ENCODE results near the gene SMIM15. TPM values are rescaled to one million over a fixed set of nuclear protein-coding genes. Genes with fewer than 3 reads are reported as not detected.

The SMIM15 gene
- total RNA-seq, 1 experiment from 2014 or later: 83.9 TPM

- no peaks in the 10 kb centered on the region for H4K20me1 ChIP-seq (ENCODE audit: insufficient read depth)
- H2AFZ ChIP-seq (ENCODE audit: low read depth, low read length, poor library complexity, severe bottlenecking): no peak overlapping the region
- H3K36me3 ChIP-seq (ENCODE audit: control insufficient read depth in 1 of 2, insufficient read depth in 2 of 2, low read length in 2 of 2): no peaks in the 10 kb centered on the region
- no peak overlapping the region for H3K4me2 ChIP-seq (ENCODE audit: low read length)
- no peaks in the 10 kb centered on the region for H3K27me3 ChIP-seq (ENCODE audit: insufficient read depth, low read length)
- no peak for DNase-seq (ENCODE audit: low read depth, low spot score)
- H3K4me3 ChIP-seq (replicated peaks in 1 of 2; ENCODE audit: low read depth in 1 of 2, low read length in 2 of 2): no peak overlapping the region
- BruUV-seq (replicated peaks): no TSS peak
- no peaks in the 10 kb centered on the region for H3K79me2 ChIP-seq (ENCODE audit: insufficient read depth, low read length)
- H3K9me2 ChIP-seq (ENCODE audit: insufficient read depth): no peaks in the 10 kb centered on the region
- no peaks in the 10 kb centered on the region for H3K4me1 ChIP-seq (ENCODE audit: control insufficient read depth in 1 of 2, insufficient read depth in 2 of 2, low read length in 2 of 2)
- ChIA-PET CTCF (interaction anchor here (1.2 kb wide), 1 partner anchor 18 kb away, joined by 4 read pairs; no protein-coding TSS in a partner anchor), POLR2A (no interaction called here), RAD21 (ENCODE audit: low non-redundant PET in 1 of 2, low total read pairs in 2 of 2, uncharacterized antibody in 2 of 2, unreplicated experiment in 2 of 2) (no interaction called here)
- no peak overlapping the region for H3K27ac ChIP-seq (ENCODE audit: low read depth, low read length)
- TF ChIP-seq CEBPB (IDR thresholded peaks at IDR 0.05; ENCODE audit: low read depth) (no peak), JUND (IDR thresholded peaks at IDR 0.05) (no peak), EGR1 (IDR thresholded peaks at IDR 0.05; ENCODE audit: low read depth) (no peak), SRF (IDR thresholded peaks at IDR 0.05; ENCODE audit: low read depth) (no peak), EZH2phosphoT487 (IDR thresholded peaks at IDR 0.05; ENCODE audit: borderline replicate concordance) (no peak), FOSL1 (IDR thresholded peaks at IDR 0.05; ENCODE audit: low read depth) (no peak), YY1 (IDR thresholded peaks at IDR 0.05; ENCODE audit: extremely low read depth, insufficient replicate concordance, low read depth, low read length) (no peak), ATF3 (IDR thresholded peaks at IDR 0.05) (no peak)
- no peak overlapping the region for H3K9ac ChIP-seq (ENCODE audit: low read length)
- intact Hi-C loops (cut with micrococcal nuclease): no loop called here
- no peak for ATAC-seq
- H3K9me3 ChIP-seq (ENCODE audit: control insufficient read depth in 1 of 2, insufficient read depth in 1 of 2, low read depth in 1 of 2, low read length in 2 of 2): no peaks in the 10 kb centered on the region
Observed at GRCh38 chr5:61137835-61138234, 24.4 kb downstream of the SMIM15 start.

GRCh38 chr5:61132559-61132958 lies 29.7 kb downstream of the SMIM15 start:
- Histone ChIP-seq H3K4me2 (ENCODE audit: low read length) (no peak overlapping the region), H3K27ac (ENCODE audit: low read depth, low read length) (no peak overlapping the region), H3K9me3 (ENCODE audit: control insufficient read depth in 1 of 2, insufficient read depth in 1 of 2, low read depth in 1 of 2, low read length in 2 of 2) (no peaks in the 10 kb centered on the region), H3K27me3 (ENCODE audit: insufficient read depth, low read length) (no peaks in the 10 kb centered on the region), H3K9ac (ENCODE audit: low read length) (no peak overlapping the region), H3K79me2 (ENCODE audit: insufficient read depth, low read length) (no peaks in the 10 kb centered on the region), H2AFZ (ENCODE audit: low read depth, low read length, poor library complexity, severe bottlenecking) (no peak overlapping the region), H3K4me1 (ENCODE audit: control insufficient read depth in 1 of 2, insufficient read depth in 2 of 2, low read length in 2 of 2) (no peaks in the 10 kb centered on the region), H3K4me3 (replicated peaks in 1 of 2; ENCODE audit: low read depth in 1 of 2, low read length in 2 of 2) (no peak overlapping the region), H3K36me3 (ENCODE audit: control insufficient read depth in 1 of 2, insufficient read depth in 2 of 2, low read length in 2 of 2) (no peaks in the 10 kb centered on the region), H4K20me1 (ENCODE audit: insufficient read depth) (no peaks in the 10 kb centered on the region), H3K9me2 (ENCODE audit: insufficient read depth) (no peaks in the 10 kb centered on the region)
- BruUV-seq (replicated peaks): no TSS peak
- DNase-seq (ENCODE audit: low read depth, low spot score) (no peak), ATAC-seq (peak; percentile 47; the same call in 1 of the 2 replicates)
- CTCF ChIA-PET: no interaction called here
- RAD21 ChIA-PET (ENCODE audit: low non-redundant PET in 1 of 2, low total read pairs in 2 of 2, uncharacterized antibody in 2 of 2, unreplicated experiment in 2 of 2): no interaction called here
- POLR2A ChIA-PET: no interaction called here
- intact Hi-C loops (cut with micrococcal nuclease): no loop called here
- TF ChIP-seq CEBPB (IDR thresholded peaks at IDR 0.05; ENCODE audit: low read depth): no peak
- TF ChIP-seq EGR1 (IDR thresholded peaks at IDR 0.05; ENCODE audit: low read depth): no peak
- no peak for TF ChIP-seq ATF3 (IDR thresholded peaks at IDR 0.05)
- no peak for TF ChIP-seq POLR2A (IDR thresholded peaks at IDR 0.05; ENCODE audit: borderline replicate concordance, extremely low read depth, insufficient read depth, insufficient read length)
- no peak for TF ChIP-seq EZH2phosphoT487 (IDR thresholded peaks at IDR 0.05; ENCODE audit: borderline replicate concordance)
- TF ChIP-seq FOSL1 (IDR thresholded peaks at IDR 0.05; ENCODE audit: low read depth): no peak
- TF ChIP-seq ELF1 (IDR thresholded peaks at IDR 0.05; ENCODE audit: borderline replicate concordance, low read depth): no peak
- no peak for TF ChIP-seq JUND (IDR thresholded peaks at IDR 0.05)
- no peak for TF ChIP-seq ZFX (IDR thresholded peaks at IDR 0.05)
- no peak for TF ChIP-seq YY1 (IDR thresholded peaks at IDR 0.05; ENCODE audit: extremely low read depth, insufficient replicate concordance, low read depth, low read length)
- no peak for TF ChIP-seq RAD21 (IDR thresholded peaks at IDR 0.05; ENCODE audit: low read depth)
- TF ChIP-seq EZH2 (IDR thresholded peaks at IDR 0.05): no peak
- TF ChIP-seq, protein P1, sequence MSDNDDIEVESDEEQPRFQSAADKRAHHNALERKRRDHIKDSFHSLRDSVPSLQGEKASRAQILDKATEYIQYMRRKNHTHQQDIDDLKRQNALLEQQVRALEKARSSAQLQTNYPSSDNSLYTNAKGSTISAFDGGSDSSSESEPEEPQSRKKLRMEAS (IDR thresholded peaks at IDR 0.05): no peak
- TF ChIP-seq, protein P2, sequence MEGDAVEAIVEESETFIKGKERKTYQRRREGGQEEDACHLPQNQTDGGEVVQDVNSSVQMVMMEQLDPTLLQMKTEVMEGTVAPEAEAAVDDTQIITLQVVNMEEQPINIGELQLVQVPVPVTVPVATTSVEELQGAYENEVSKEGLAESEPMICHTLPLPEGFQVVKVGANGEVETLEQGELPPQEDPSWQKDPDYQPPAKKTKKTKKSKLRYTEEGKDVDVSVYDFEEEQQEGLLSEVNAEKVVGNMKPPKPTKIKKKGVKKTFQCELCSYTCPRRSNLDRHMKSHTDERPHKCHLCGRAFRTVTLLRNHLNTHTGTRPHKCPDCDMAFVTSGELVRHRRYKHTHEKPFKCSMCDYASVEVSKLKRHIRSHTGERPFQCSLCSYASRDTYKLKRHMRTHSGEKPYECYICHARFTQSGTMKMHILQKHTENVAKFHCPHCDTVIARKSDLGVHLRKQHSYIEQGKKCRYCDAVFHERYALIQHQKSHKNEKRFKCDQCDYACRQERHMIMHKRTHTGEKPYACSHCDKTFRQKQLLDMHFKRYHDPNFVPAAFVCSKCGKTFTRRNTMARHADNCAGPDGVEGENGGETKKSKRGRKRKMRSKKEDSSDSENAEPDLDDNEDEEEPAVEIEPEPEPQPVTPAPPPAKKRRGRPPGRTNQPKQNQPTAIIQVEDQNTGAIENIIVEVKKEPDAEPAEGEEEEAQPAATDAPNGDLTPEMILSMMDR (IDR thresholded peaks at IDR 0.05 in 2 of 3, conservative IDR thresholded peaks at IDR 0.05 in 1 of 3; ENCODE audit: borderline replicate concordance in 1 of 3, insufficient read depth in 1 of 3, low read depth in 2 of 3, low read length in 2 of 3): no peak
- no peak for TF ChIP-seq CBX3 (IDR thresholded peaks at IDR 0.05; ENCODE audit: low read depth)
- TF ChIP-seq POLR2AphosphoS5 (IDR thresholded peaks at IDR 0.05; ENCODE audit: low read depth, low read length): no peak
- TF ChIP-seq SIN3A (IDR thresholded peaks at IDR 0.05; ENCODE audit: low read depth): no peak

Data from HCT116 (cell line).